K562 (cell line): ENCODE data around the gene GADD45G. TPM values are rescaled to one million over a fixed set of nuclear protein-coding genes. Genes with fewer than 3 reads are reported as not detected.

Experiments
- ATAC-seq: fragments of 200-7000 bp; cut with Tn5 transposase; 3 replicates; pipeline ENCODE4 v1.9.1; 2020; ENCODE audit warnings: moderate library complexity
- BruUV-seq: library from RNA; stranded (reverse); fragments of 400-500 nt; replicated peaks from 2 replicates; lab custom pipeline; 2021; lab: Mats Ljungman, UMichigan
- CTCF ChIA-PET: fragments of 300-600 bp; formaldehyde crosslinking; extraction: SDS; loops from one replicate; lab custom pipeline; 2021; ENCODE audit warnings: low intra/inter-chr PET ratio; lab: Yijun Ruan, JAX
- POLR2A ChIA-PET: fragments of 300-600, 350-650 bp; sonication (Branson Sonifier 250); formaldehyde crosslinking; extraction: SDS; loops from one replicate; lab custom pipeline; 2021; ENCODE audit warnings: antibody characterized with exemption, inconsistent platforms; lab: Yijun Ruan, JAX
- DNase-seq, 4 experiments: peaks; one replicate each; pipeline versions ENCODE4 v3.0.0 to v3.0.0-alpha.2; 2011 to 2018; ENCODE audit warnings: low spot score in 3 of 4, mixed read lengths in 3 of 4; ENCODE audit errors: extremely low read depth in 1 of 4
- FAIRE-seq: peaks from 2 replicates; lab custom pipeline; 2011; peaks lifted over from hg19 to GRCh38; lab: Jason Lieb, UNC
- H2AFZ ChIP-seq: 2 replicates; pipeline ENCODE4 v1.6.0; 2011; ENCODE audit warnings: low read depth, low read length, control low read depth, inconsistent platforms
- H3K27ac ChIP-seq: fragments of 200-600 bp; 3 replicates; pipeline ENCODE4 v1.8.0; 2011; ENCODE audit warnings: low read depth, mild to moderate bottlenecking, control low read depth, inconsistent platforms, low read length, moderate library complexity, mixed read lengths; ENCODE audit errors: extremely low read depth
- H3K27me3 ChIP-seq, 2 experiments: fragments of 300-600 bp in 1 of 2; 2 replicates in 1 of 2; 3 replicates in 1 of 2; pipeline versions ENCODE4 v1.6.0 to v1.8.0; 2011; ENCODE audit warnings: inconsistent platforms in 2 of 2, low read length in 2 of 2, mild to moderate bottlenecking in 1 of 2, mixed read lengths in 1 of 2, moderate library complexity in 1 of 2; ENCODE audit not compliant: control insufficient read depth in 2 of 2, insufficient read depth in 2 of 2
- H3K36me3 ChIP-seq: fragments of 300-600 bp; 3 replicates; pipeline ENCODE4 v1.8.0; 2011; ENCODE audit warnings: mild to moderate bottlenecking, low read length, inconsistent platforms; ENCODE audit not compliant: control insufficient read depth, insufficient read depth
- H3K4me1 ChIP-seq, 2 experiments: fragments of 200-600 bp in 1 of 2; replicated peaks in 1 of 2; 2 replicates in 1 of 2; 3 replicates in 1 of 2; pipeline versions ENCODE4 v1.5.1 to v1.8.0; 2011; ENCODE audit warnings: inconsistent platforms in 2 of 2, low read length in 2 of 2, mild to moderate bottlenecking in 1 of 2, mixed read lengths in 1 of 2, moderate library complexity in 1 of 2; ENCODE audit not compliant: control insufficient read depth in 2 of 2, insufficient read depth in 2 of 2
- H3K4me2 ChIP-seq: 2 replicates; pipeline ENCODE4 v1.6.1; 2011; ENCODE audit warnings: low read length, control low read depth, inconsistent platforms, mixed read lengths; ENCODE audit not compliant: insufficient read depth
- H3K4me3 ChIP-seq: fragments of 200-600 bp; sonication (generic), shearing (Covaris generic); 2 replicates; pipeline ENCODE4 v1.5.1; 2016; ENCODE audit warnings: control low read depth, inconsistent platforms
- H3K79me2 ChIP-seq: fragments of 200-600 bp; 3 replicates; pipeline ENCODE4 v1.8.0; 2011; ENCODE audit warnings: low read length, inconsistent platforms; ENCODE audit not compliant: control insufficient read depth, insufficient read depth
- H3K9ac ChIP-seq, 2 experiments: 2 replicates each; pipeline versions ENCODE4 v1.6.0 to v1.6.1; 2011; ENCODE audit warnings: low read depth in 2 of 2, low read length in 2 of 2, control low read depth in 1 of 2, inconsistent platforms in 1 of 2, mild to moderate bottlenecking in 1 of 2, mixed read lengths in 1 of 2; ENCODE audit not compliant: insufficient read depth in 1 of 2
- H3K9me1 ChIP-seq: one replicate; pipeline ENCODE4 v1.6.0; 2011; ENCODE audit warnings: inconsistent platforms, mild to moderate bottlenecking, low read length, moderate library complexity; ENCODE audit not compliant: control insufficient read depth, insufficient read depth
- H3K9me3 ChIP-seq: replicated peaks from 2 replicates; pipeline ENCODE4 v1.5.1; 2011; ENCODE audit warnings: low read depth, low read length, inconsistent platforms; ENCODE audit not compliant: control insufficient read depth, insufficient read depth
- H4K20me1 ChIP-seq: replicated peaks from 2 replicates; pipeline ENCODE4 v1.6.1; 2011; ENCODE audit warnings: low read length, inconsistent platforms, mixed read lengths; ENCODE audit not compliant: control insufficient read depth, insufficient read depth
- E2F4 ChIP-seq: sonication (generic); formaldehyde crosslinking; IDR thresholded peaks from 2 replicates; pipeline ENCODE4 v1.8.0; 2022; ENCODE audit warnings: mild to moderate bottlenecking, low read depth, missing genetic modification reagents
- FOXA1 ChIP-seq: fragments of 450-650 bp; IDR thresholded peaks from 2 replicates; pipeline ENCODE4 v1.6.1; 2016; ENCODE audit warnings: mild to moderate bottlenecking, borderline replicate concordance
- HNRNPUL1 ChIP-seq: fragments of 200-400 bp; formaldehyde crosslinking; IDR thresholded peaks from 2 replicates; pipeline ENCODE4 v1.6.1; 2017; ENCODE audit warnings: low read length
- KDM1A ChIP-seq, 2 experiments: fragments of 450-650 bp; IDR thresholded peaks; 2 replicates each; pipeline ENCODE4 v1.6.1; 2016; ENCODE audit warnings: mild to moderate bottlenecking in 2 of 2
- NELFE ChIP-seq: IDR thresholded peaks from 2 replicates; pipeline ENCODE4 v1.6.1; 2011; ENCODE audit warnings: mild to moderate bottlenecking; ENCODE audit not compliant: insufficient read depth, insufficient read length
- POLR2A ChIP-seq: fragments of 450-650 bp; conservative IDR thresholded peaks from 2 replicates; pipeline ENCODE4 v1.6.1; 2016
- TAF7 ChIP-seq: fragments of 450-650 bp; IDR thresholded peaks from 2 replicates; pipeline ENCODE4 v1.6.1; 2016; ENCODE audit warnings: missing genetic modification characterization, missing compliant biosample characterization
- TCF15 ChIP-seq: fragments of 250-450 bp; sonication (Bioruptor Pico); IDR thresholded peaks from 2 replicates; pipeline ENCODE4 v1.8.0; 2022; ENCODE audit warnings: moderate library complexity, mild to moderate bottlenecking, inconsistent platforms
- ZBTB33 ChIP-seq: sonication (generic); formaldehyde crosslinking; IDR thresholded peaks from 2 replicates; pipeline ENCODE4 v1.8.1; 2023; ENCODE audit warnings: mild to moderate bottlenecking, missing genetic modification reagents
- ZKSCAN1 ChIP-seq: fragments of 150-350 bp; IDR thresholded peaks from 2 replicates; pipeline ENCODE4 v1.6.1; 2016; ENCODE audit warnings: low read depth, low read length
- ZNF23 ChIP-seq: fragments of 250-450 bp; sonication (Bioruptor Pico); IDR thresholded peaks from 2 replicates; pipeline ENCODE4 v1.4.0; 2020; ENCODE audit warnings: mild to moderate bottlenecking
- ZNF780A ChIP-seq: fragments of 250-450 bp; sonication (Bioruptor Pico); IDR thresholded peaks from 2 replicates; pipeline ENCODE4 v1.5.0; 2021; ENCODE audit warnings: mild to moderate bottlenecking
- WGBS: fragments of 100-300 bp; shearing (Covaris generic); methylation state at CpG from one replicate; pipeline ENCODE4 v1.1.6; 2016; ENCODE audit warnings: low coverage, mixed read lengths; ENCODE audit not compliant: insufficient coverage; ENCODE audit errors: missing lambda C conversion rate; 5-methylcytosine and 5-hydroxymethylcytosine counted together
- in situ Hi-C: fragments of 300-500 bp; cut with MboI; formaldehyde crosslinking; loops from 4 replicates; pipeline ENCODE4 v1.15.0; 2018; ENCODE audit warnings: inconsistent platforms, mixed read lengths
- intact Hi-C: fragments of 100-400 bp; cut with micrococcal nuclease; formaldehyde crosslinking; loops from 2 replicates; pipeline ENCODE4 v1.14.2; 2022
- polyA plus RNA-seq, 8 experiments: library from polyadenylated mRNA; depleted of rRNA in 4 of 8; stranded (reverse) in 5 of 8; unstranded in 3 of 8; fragments of >200 nt; fragmentation: Nextera tagmentation in 2 of 8; fragmentation: Illumina TruSeq in 1 of 8; extraction: Ambion mirVana in 2 of 8; extraction: Trizol in 1 of 8; gene quantifications; 2 replicates each; pipeline versions ENCODE4 v1.2.1 to v1.2.3, GENCODE V29; 2011 to 2014; ENCODE audit warnings: inconsistent platforms in 1 of 8, missing spikeins in 1 of 8
- total RNA-seq, 7 experiments: library from RNA; depleted of rRNA in 6 of 7; stranded (reverse); fragments of >200 nt in 6 of 7; fragmentation: Illumina TruSeq in 2 of 7; extraction: Trizol in 2 of 7; gene quantifications; 2 replicates each; pipeline versions ENCODE4 v1.2.1 to v1.2.3, GENCODE V29; 2011 to 2021; ENCODE audit warnings: low replicate concordance in 1 of 7
- TF ChIP-seq, protein P1 (sequence below): sonication (generic); formaldehyde crosslinking; IDR thresholded peaks from 2 replicates; pipeline ENCODE4 v1.8.1; 2022; ENCODE audit warnings: missing genetic modification reagents
- TF ChIP-seq, protein P2 (sequence below): fragments of 250-450 bp; sonication (Bioruptor Pico); IDR thresholded peaks from 2 replicates; pipeline ENCODE4 v1.9.0; 2021; ENCODE audit warnings: mild to moderate bottlenecking
- TF ChIP-seq, protein P3 (sequence below): IDR thresholded peaks from 2 replicates; pipeline ENCODE4 v1.6.1; 2011; ENCODE audit not compliant: insufficient read length; ENCODE audit errors: extremely low read depth

GADD45G gene
- total and polyA plus RNA-seq, 9 of the 15 experiments (the other 6 are each of a cell fraction or from before 2014, with no cell fraction given): 0.20 to 0.34 TPM; not detected in 7

DNA sequence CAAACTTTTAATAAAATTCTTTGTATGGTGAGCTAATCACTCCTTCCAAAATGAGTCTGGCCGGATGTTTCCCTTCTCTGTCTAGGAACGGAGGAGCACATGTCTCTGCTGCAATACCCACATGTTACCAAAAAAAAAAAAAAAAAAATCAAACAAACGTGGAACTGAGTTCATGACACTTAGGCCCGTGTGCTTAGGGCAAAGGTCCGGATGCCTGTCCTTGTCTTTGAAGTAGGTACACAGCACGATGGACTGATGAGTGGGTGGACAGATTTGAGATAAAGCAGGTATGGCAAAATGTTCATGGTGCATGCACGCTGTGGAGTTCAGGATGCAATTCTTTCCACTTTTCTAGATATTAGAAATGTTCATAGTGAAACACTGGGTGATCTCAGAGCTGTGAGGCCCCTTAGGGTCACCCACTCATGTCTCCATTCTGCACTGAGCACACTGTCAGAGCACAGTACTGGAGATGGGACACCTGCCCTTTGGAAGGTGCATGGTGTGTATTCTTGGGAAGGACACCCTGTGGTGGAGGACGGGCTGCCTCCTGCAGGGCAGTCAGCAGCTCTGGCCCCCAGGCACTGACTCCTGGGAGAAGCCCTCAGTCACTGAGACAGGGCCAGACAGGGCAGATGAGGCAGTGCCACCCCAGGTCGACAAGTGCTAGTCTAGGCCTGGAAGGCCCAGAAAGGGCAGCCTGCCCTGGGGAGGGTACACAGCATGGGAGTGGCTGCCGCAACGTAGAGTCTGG is 43.6 kb downstream of the GADD45G start:
- CTCF ChIA-PET: no interaction called here
- H3K4me2 ChIP-seq: no peak overlapping the region; the same call in 1 of the 2 replicates
- H3K27ac ChIP-seq: no peak overlapping the region
- H4K20me1 ChIP-seq: no peaks in the 10 kb centered on the region
- no peak for DNase-seq
- no peak for FAIRE-seq
- H3K27me3 ChIP-seq: peaks cover 0 to 12% of the 10 kb centered on the region in 2 experiments; a peak in 2 of 5 replicates
- H3K4me1 ChIP-seq: peaks cover 0 to 3% of the 10 kb centered on the region in 2 experiments; a peak in 1 of 5 replicates
- BruUV-seq: no TSS peak
- in situ Hi-C loops (no loop called here), intact Hi-C loops (no loop called here)
- no peak for ATAC-seq
- H3K79me2 ChIP-seq: no peaks in the 10 kb centered on the region
- H3K9me3 ChIP-seq: no peaks in the 10 kb centered on the region
- no peak overlapping the region for H2AFZ ChIP-seq
- WGBS: 9% methylated on average over 6 of the region's 11 CpGs
- POLR2A ChIA-PET: interaction anchor here (1.0 kb wide), 1 partner anchor 9 kb away, joined by 3 read pairs; no protein-coding TSS in a partner anchor
- no peak overlapping the region for H3K4me3 ChIP-seq
- no peak overlapping the region; a peak in 1 of 4 replicates for H3K9ac ChIP-seq
- no peaks in the 10 kb centered on the region for H3K9me1 ChIP-seq
- no peaks in the 10 kb centered on the region for H3K36me3 ChIP-seq
- no peak for TF ChIP-seq TCF15
- TF ChIP-seq, protein P1, sequence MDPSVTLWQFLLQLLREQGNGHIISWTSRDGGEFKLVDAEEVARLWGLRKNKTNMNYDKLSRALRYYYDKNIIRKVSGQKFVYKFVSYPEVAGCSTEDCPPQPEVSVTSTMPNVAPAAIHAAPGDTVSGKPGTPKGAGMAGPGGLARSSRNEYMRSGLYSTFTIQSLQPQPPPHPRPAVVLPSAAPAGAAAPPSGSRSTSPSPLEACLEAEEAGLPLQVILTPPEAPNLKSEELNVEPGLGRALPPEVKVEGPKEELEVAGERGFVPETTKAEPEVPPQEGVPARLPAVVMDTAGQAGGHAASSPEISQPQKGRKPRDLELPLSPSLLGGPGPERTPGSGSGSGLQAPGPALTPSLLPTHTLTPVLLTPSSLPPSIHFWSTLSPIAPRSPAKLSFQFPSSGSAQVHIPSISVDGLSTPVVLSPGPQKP: no peak
- TF ChIP-seq ZKSCAN1: no peak
- TF ChIP-seq POLR2A: no peak
- no peak for TF ChIP-seq TAF7
- no peak for TF ChIP-seq ZNF780A (CRISPR knock-in tag)
- no peak for TF ChIP-seq ZBTB33 (CRISPR knock-in tag)
- TF ChIP-seq, protein P2, sequence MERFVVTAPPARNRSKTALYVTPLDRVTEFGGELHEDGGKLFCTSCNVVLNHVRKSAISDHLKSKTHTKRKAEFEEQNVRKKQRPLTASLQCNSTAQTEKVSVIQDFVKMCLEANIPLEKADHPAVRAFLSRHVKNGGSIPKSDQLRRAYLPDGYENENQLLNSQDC (CRISPR knock-in tag): no peak
- no peak for TF ChIP-seq FOXA1
- TF ChIP-seq NELFE: no peak
- TF ChIP-seq, protein P3, sequence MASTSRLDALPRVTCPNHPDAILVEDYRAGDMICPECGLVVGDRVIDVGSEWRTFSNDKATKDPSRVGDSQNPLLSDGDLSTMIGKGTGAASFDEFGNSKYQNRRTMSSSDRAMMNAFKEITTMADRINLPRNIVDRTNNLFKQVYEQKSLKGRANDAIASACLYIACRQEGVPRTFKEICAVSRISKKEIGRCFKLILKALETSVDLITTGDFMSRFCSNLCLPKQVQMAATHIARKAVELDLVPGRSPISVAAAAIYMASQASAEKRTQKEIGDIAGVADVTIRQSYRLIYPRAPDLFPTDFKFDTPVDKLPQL: no peak
- no peak for TF ChIP-seq KDM1A (IDR thresholded peaks at IDR 0.05)
- no peak for TF ChIP-seq HNRNPUL1
- no peak for TF ChIP-seq E2F4 (CRISPR knock-in tag)
- TF ChIP-seq ZNF23 (CRISPR knock-in tag): no peak
